ENCODE data around the gene CABLES2. TPM values are rescaled to one million over a fixed set of nuclear protein-coding genes. Genes with fewer than 3 reads are reported as not detected.

Gene CABLES2
- total and polyA plus RNA-seq, 9 of the 15 experiments (the other 6 are each of a cell fraction or from before 2014, with no cell fraction given), result 0.46 to 4.2 (median 1.6) TPM

DNA sequence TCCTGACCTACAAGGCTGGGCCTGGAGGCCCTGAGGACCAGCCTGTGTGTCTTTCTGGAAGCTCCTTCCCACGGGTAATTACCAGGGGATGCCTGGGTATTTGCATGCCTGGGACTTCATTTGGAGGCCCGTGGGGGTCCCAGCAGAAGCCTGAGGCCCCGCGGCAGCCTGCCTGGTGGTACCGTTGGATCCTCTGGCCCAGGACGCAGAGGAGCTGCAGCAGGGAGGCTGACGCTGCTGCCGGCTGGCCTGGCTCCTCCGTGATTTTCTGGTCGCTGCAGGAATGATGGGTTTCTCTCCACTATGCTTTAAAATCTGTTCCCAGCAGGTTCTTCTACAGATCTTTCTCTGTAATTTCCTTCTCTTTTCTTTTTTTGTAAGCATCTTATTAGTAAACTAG lies 6.5 kb downstream of the CABLES2 start:
- Histone ChIP-seq H3K79me2 (ENCODE audit: control insufficient read depth, insufficient read depth, low read length) (peaks cover 1% of the 10 kb centered on the region), H3K4me3 (no peak overlapping the region), H3K27me3 (ENCODE audit: control insufficient read depth in 2 of 2, insufficient read depth in 2 of 2, low read length in 2 of 2) (no peaks in the 10 kb centered on the region), H3K36me3 (ENCODE audit: control insufficient read depth, insufficient read depth, low read length) (peaks cover 9% of the 10 kb centered on the region; the same call in 1 of the 3 replicates), H2AFZ (ENCODE audit: low read depth, low read length) (no peak overlapping the region), H3K9me3 (replicated peaks; ENCODE audit: control insufficient read depth, insufficient read depth, low read depth, low read length) (no peaks in the 10 kb centered on the region), H3K4me2 (ENCODE audit: insufficient read depth, low read length) (no peak overlapping the region), H3K27ac (ENCODE audit: extremely low read depth, low read depth, low read length) (no peak overlapping the region), H3K4me1 (replicated peaks in 1 of 2; ENCODE audit: control insufficient read depth in 2 of 2, insufficient read depth in 2 of 2, low read length in 2 of 2) (peaks cover 0 to 54% of the 10 kb centered on the region in 2 experiments; a peak in 2 of 5 replicates), H3K9me1 (ENCODE audit: control insufficient read depth, insufficient read depth, low read length) (no peaks in the 10 kb centered on the region), H4K20me1 (replicated peaks; ENCODE audit: control insufficient read depth, insufficient read depth, low read length) (0 out of 2 replicates have a peak, but pooled peaks cover 1% of the 10 kb centered on the region), H3K9ac (ENCODE audit: insufficient read depth in 1 of 2, low read depth in 2 of 2, low read length in 2 of 2) (no peak overlapping the region)
- 72% methylated on average over 9 of the region's 10 CpGs for WGBS (ENCODE audit: insufficient coverage, low coverage, missing lambda C conversion rate)
- FAIRE-seq, result no peak
- ChIA-PET POLR2A (interaction anchor here (0.5 to 4.2 kb wide), 4 partner anchors 11 to 187 kb away, joined by 3 to 28 read pairs (median 3); no protein-coding TSS in a partner anchor), CTCF (ENCODE audit: low intra/inter-chr PET ratio) (no interaction called here)
- no TSS peak for BruUV-seq (replicated peaks)
- no peak for TF ChIP-seq ZNF41 (CRISPR knock-in tag; conservative IDR thresholded peaks at IDR 0.05)
- TF ChIP-seq HMGN3 (IDR thresholded peaks at IDR 0.05; ENCODE audit: borderline replicate concordance, extremely low read depth, insufficient read length, low read depth, low read length), result peak; percentile 28
- DNase-seq (ENCODE audit: extremely low read depth in 1 of 4, low spot score in 3 of 4), result no peak
- intact Hi-C loops (cut with micrococcal nuclease), result no loop called here
- in situ Hi-C loops (cut with MboI), result no loop called here
- ATAC-seq, result no peak

DNA sequence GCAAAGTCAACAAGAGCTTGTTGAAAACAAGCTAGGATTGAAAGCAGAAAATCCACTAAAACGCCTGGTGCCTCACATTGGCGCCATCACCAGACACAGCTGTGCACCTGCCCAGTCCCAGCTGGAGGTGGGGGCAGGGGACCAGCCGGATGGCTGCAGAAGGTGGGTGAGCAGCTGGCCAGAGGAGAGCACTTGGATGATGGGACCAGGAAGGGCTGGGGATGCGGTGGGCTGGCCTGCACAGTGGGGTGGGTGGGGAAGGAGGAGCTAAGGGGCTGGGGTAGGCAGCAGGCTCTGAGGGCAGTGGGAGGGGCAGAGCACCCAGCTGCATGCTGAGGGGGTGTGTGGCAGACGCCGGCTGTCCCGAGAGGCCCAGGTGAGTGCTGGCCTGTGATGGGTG lies 7.1 kb downstream of the CABLES2 start:
- intact Hi-C loops (cut with micrococcal nuclease), result no loop called here
- POLR2A ChIA-PET, result interaction anchor here (0.5 to 4.2 kb wide), 4 partner anchors 10 to 187 kb away, joined by 3 to 28 read pairs (median 4); no protein-coding TSS in a partner anchor
- no peak for TF ChIP-seq FOXM1 (IDR thresholded peaks at IDR 0.05; ENCODE audit: low read depth)
- TF ChIP-seq FOXM1 (CRISPR knock-in tag; IDR thresholded peaks at IDR 0.05; ENCODE audit: low read depth), result no peak
- TF ChIP-seq, protein P1, sequence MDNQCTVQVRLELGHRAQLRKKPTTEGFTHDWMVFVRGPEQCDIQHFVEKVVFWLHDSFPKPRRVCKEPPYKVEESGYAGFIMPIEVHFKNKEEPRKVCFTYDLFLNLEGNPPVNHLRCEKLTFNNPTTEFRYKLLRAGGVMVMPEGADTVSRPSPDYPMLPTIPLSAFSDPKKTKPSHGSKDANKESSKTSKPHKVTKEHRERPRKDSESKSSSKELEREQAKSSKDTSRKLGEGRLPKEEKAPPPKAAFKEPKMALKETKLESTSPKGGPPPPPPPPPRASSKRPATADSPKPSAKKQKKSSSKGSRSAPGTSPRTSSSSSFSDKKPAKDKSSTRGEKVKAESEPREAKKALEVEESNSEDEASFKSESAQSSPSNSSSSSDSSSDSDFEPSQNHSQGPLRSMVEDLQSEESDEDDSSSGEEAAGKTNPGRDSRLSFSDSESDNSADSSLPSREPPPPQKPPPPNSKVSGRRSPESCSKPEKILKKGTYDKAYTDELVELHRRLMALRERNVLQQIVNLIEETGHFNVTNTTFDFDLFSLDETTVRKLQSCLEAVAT (IDR thresholded peaks at IDR 0.05), result no peak
- TF ChIP-seq, protein P2, sequence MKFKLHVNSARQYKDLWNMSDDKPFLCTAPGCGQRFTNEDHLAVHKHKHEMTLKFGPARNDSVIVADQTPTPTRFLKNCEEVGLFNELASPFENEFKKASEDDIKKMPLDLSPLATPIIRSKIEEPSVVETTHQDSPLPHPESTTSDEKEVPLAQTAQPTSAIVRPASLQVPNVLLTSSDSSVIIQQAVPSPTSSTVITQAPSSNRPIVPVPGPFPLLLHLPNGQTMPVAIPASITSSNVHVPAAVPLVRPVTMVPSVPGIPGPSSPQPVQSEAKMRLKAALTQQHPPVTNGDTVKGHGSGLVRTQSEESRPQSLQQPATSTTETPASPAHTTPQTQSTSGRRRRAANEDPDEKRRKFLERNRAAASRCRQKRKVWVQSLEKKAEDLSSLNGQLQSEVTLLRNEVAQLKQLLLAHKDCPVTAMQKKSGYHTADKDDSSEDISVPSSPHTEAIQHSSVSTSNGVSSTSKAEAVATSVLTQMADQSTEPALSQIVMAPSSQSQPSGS (CRISPR knock-in tag; IDR thresholded peaks at IDR 0.05), result no peak
- TF ChIP-seq SP2 (IDR thresholded peaks at IDR 0.05; ENCODE audit: extremely low read depth, low read depth, low read length, poor library complexity, severe bottlenecking), result no peak
- TF ChIP-seq NR4A1 (CRISPR knock-in tag; IDR thresholded peaks at IDR 0.05), result no peak
- no peak for TF ChIP-seq NR4A1 (tag; IDR thresholded peaks at IDR 0.05)
- TF ChIP-seq HNRNPH1 (optimal IDR thresholded peaks at IDR 0.05; ENCODE audit: low read depth, low read length), result no peak
- TF ChIP-seq ZSCAN29 (IDR thresholded peaks at IDR 0.05), result no peak
- no peak for TF ChIP-seq ZNF764 (CRISPR knock-in tag; IDR thresholded peaks at IDR 0.05; ENCODE audit: low read depth)
- TF ChIP-seq KDM5B (IDR thresholded peaks at IDR 0.05; ENCODE audit: insufficient replicate concordance, low read depth, low read length), result no peak
- no peak for TF ChIP-seq ZNF408 (CRISPR knock-in tag; IDR thresholded peaks at IDR 0.05; ENCODE audit: low read depth)

More for the DNA sequence above, 7.1 kb downstream of the CABLES2 start:
- 64% methylated on average over 7 of the region's 7 CpGs for WGBS (ENCODE audit: insufficient coverage, low coverage, missing lambda C conversion rate)
- no peaks in the 10 kb centered on the region for H4K20me1 ChIP-seq (replicated peaks; ENCODE audit: control insufficient read depth, insufficient read depth, low read length)
- no peak overlapping the region for H2AFZ ChIP-seq (ENCODE audit: low read depth, low read length)
- H3K36me3 ChIP-seq (ENCODE audit: control insufficient read depth, insufficient read depth, low read length), result peaks cover 9% of the 10 kb centered on the region; the same call in 1 of the 3 replicates
- no peak overlapping the region for H3K4me3 ChIP-seq
- CTCF ChIA-PET (ENCODE audit: low intra/inter-chr PET ratio), result no interaction called here
- no peaks in the 10 kb centered on the region for H3K79me2 ChIP-seq (ENCODE audit: control insufficient read depth, insufficient read depth, low read length)
- ATAC-seq (no peak), DNase-seq (ENCODE audit: extremely low read depth in 1 of 4, low spot score in 3 of 4) (no peak), FAIRE-seq (no peak)
- in situ Hi-C loops (cut with MboI), result no loop called here
- no peaks in the 10 kb centered on the region for H3K27me3 ChIP-seq (ENCODE audit: control insufficient read depth in 2 of 2, insufficient read depth in 2 of 2, low read length in 2 of 2)
- no peak overlapping the region for H3K9ac ChIP-seq (ENCODE audit: insufficient read depth in 1 of 2, low read depth in 2 of 2, low read length in 2 of 2)
- no peaks in the 10 kb centered on the region for H3K9me1 ChIP-seq (ENCODE audit: control insufficient read depth, insufficient read depth, low read length)
- no peaks in the 10 kb centered on the region for H3K9me3 ChIP-seq (replicated peaks; ENCODE audit: control insufficient read depth, insufficient read depth, low read depth, low read length)
- BruUV-seq (replicated peaks), result no TSS peak
- H3K27ac ChIP-seq (ENCODE audit: extremely low read depth, low read depth, low read length), result no peak overlapping the region
- peaks cover 0 to 54% of the 10 kb centered on the region in 2 experiments; a peak in 2 of 5 replicates for H3K4me1 ChIP-seq (replicated peaks in 1 of 2; ENCODE audit: control insufficient read depth in 2 of 2, insufficient read depth in 2 of 2, low read length in 2 of 2)
- no peak overlapping the region for H3K4me2 ChIP-seq (ENCODE audit: insufficient read depth, low read length)

All from K562 (cell line).